GM12873 (cell line): ENCODE measurements around the gene WDR90.

Experiments
- TF ChIP-seq, protein P1 (sequence below): IDR thresholded peaks from 2 replicates; pipeline ENCODE4 v1.5.1; 2012; ENCODE audit warnings: low read depth, mild to moderate bottlenecking, moderate library complexity, low read length, control low read depth; ENCODE audit not compliant: insufficient read depth; ENCODE audit errors: missing control alignments

Gene WDR90

DNA sequence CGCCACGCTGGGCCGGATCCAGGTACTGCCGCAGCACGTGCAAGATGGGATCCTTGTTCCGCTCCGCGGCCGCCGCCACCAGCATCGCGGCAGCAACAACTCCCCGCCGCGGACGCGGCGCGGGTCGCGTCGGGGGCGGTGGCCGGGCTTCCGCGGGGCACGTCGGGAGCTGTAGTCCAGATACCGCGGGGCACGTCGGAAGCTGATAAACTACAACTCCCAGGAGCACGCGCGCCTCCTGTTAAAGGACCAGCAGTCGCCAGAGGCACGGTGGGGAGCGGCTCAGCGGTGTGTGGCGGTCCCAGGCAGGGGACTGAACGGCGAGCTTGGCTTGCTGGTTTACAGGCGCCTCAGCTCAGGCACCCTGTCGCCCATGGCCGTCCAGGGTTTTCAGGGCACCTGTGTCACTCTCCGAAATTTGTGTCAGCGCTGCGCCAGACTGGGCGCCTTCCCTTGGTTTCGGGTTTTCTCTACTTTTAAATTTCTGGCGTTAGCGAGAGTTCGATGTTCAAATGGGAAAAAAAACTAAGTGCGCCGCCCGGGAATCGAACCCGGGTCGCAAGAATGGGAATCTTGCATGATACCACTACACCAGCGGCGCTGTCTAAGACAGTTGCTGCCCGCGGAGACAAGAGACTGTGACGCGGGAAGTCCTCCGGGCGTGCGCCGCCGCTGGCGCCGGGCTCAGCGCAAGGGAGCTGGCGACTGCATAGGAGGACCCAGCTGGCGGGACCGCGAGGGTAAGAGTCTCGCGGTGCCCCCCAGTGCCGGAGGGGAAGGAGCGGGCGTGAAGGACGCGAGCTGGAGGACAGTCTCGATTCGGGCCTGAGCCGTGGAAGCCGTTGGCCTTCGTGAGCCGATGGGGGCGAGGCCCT, 12.7 kb upstream of the WDR90 start, which contains the start of gene METTL26:
TSS of gene METTL26 (minus strand) at position 100 of the 875 bp plus-strand sequence. CDS start at position 85, 15 bp downstream.
- TF ChIP-seq, protein P1, sequence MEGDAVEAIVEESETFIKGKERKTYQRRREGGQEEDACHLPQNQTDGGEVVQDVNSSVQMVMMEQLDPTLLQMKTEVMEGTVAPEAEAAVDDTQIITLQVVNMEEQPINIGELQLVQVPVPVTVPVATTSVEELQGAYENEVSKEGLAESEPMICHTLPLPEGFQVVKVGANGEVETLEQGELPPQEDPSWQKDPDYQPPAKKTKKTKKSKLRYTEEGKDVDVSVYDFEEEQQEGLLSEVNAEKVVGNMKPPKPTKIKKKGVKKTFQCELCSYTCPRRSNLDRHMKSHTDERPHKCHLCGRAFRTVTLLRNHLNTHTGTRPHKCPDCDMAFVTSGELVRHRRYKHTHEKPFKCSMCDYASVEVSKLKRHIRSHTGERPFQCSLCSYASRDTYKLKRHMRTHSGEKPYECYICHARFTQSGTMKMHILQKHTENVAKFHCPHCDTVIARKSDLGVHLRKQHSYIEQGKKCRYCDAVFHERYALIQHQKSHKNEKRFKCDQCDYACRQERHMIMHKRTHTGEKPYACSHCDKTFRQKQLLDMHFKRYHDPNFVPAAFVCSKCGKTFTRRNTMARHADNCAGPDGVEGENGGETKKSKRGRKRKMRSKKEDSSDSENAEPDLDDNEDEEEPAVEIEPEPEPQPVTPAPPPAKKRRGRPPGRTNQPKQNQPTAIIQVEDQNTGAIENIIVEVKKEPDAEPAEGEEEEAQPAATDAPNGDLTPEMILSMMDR, result no peak

DNA sequence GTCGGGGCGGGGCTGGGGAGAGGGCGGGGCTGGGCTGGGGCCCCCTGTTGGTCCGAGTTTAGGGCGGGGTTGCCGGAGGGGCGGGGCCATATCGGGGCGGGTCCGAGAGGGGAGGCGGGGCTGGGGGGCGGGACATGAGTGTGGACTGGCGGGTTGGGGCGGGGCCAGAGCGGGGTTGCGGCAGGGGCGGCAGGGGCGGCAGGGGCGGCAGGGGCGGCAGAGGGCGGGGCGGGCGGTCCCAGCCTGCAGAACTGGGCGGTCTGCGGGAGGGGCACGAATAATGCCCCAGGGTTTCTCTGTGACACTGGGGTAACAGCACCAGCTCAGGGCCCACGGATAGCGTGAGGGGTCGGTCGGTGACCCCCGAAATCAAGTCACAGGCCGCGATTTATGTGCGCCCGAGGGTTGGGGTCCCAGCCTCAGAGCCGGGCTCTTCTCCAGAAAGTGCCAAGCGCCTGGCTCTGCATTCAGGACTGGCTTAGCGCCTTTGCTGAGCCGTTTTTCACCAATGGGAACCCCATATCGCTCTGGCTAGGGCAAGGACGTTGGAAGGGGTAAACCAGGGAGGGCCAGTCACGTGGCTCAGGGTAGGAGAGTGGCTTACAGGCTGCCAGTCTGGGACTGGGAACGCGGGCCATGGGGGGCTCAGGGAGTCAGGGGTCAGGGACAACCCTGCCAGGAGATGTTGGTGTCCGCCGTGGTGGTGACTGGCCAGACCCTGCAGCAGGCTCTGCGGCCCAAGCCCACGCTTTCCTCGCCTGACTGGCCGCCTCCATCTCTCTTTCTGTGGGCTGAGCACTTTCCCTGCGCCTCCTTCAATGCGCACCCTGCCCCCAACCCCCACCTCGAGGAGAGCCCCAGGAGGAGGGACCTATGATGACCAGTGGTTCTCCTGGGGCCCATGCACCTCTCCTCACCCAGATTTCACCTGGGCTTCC, 11.8 kb upstream of the WDR90 start:
- TF ChIP-seq, protein P1, result no peak

DNA sequence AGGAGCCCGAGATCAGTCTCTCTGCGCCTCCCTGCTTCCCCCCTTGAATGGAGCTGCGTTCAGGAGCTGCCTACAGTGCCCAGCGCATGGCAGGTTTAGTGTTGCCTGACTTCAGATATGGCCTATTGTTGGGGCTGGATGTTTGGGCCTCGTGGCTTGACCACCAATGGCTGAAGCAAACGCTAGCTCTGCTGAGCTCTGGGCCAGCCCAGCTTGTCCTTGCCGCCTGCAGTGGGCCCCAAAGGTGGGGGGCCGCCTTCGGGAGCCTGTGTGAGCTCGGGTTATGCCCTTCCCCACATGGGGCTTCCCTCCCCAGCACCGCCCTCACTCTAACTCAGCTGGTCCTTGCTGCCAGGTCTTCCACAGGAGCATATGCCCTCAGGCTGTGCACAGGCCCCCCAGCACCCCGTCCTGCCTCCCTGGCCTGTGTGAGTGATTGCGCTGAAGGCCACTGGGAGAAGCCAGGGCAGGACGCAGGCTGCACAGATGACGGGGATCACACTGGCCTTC, 11.1 kb upstream of the WDR90 start:
- TF ChIP-seq, protein P1, result no peak

DNA sequence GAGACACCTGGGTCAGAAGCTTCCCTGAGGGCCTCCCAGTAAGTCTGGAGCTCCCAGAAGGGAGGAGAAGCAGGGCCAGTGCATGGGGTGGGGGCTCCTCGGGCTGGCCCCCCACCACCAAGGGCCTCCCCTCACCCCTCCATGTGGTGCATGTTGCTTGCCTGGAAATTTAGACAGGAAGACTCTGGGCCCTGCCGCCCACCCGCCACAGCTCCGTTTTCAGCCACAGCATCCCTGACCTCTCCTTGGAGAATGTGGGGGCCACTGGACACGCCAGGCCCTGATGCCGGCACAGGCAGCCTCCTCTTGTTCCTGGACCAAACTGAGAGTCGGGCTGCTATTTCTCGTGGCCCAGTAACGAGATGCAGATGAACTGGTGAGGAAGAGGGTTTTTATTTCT, 10.3 kb upstream of the WDR90 start:
- TF ChIP-seq, protein P1, result no peak

DNA sequence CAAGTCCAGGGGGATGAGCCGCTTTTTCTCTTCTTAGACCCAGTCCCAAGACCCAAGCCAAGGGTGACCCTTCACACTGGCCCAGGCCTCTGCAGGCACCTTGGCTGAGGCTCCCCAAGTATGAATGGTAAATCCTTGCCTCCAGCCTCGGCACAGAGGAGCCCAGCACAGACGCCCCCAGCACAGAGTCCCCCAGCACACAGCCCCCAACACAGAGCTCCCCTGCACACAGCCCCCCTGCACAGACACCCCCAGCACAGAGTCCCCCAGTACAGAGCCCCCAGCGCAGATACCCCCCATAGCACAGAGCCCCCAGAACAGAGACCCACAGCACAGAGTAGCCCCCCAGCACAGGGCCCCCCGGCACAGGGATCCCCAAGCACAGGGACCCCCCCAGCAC, 8.6 kb upstream of the WDR90 start:
- TF ChIP-seq, protein P1, result no peak

DNA sequence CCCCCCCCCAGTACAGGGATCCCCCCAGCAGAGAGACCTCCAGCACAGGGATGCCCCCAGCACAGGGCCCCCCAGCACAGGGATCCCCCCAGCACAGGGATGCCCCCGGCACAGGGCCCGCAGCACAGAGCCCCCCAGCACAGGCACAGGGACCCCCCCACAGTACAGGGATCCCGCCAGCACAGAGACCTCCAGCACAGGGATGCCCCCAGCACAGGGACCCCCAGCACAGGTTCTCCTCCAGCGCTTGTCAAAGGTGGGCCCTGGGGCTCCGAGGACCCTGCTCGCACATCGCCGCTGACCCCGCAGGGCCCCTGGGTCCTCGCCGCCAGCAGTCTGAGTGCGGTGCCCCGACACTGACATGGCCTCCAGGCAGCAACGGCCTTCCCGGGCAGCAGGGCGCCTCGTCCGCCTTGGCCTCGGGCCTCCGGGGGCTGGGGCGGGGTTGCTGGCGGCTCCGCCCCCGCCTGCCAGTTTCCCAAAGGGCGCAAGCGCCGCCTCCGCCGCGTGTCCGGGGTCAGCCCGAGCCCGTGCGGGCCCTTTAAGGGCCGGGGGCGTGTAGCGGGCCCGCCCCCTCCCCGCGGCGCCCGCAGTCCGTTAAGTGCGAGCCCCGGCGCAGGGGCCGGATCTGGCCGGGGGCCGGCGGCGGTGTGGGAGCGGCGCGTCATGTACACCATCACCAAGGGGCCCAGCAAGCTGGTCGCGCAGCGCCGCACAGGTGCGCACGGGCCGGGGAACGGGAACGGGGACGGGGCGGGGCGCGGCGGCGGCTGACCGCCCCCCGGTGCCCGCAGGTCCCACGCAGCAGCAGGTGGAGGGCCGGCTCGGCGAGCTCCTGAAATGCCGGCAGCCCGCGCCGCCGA, 7.6 kb upstream of the WDR90 start, which contains the start of gene MCRIP2:
TSS of gene MCRIP2 (plus strand) at position 503 of the 863 bp plus-strand sequence. CDS start at position 667, 164 bp downstream.
- TF ChIP-seq, protein P1, result no peak
